ENCODE measurements around the gene RAB30.

Gene RAB30

DNA sequence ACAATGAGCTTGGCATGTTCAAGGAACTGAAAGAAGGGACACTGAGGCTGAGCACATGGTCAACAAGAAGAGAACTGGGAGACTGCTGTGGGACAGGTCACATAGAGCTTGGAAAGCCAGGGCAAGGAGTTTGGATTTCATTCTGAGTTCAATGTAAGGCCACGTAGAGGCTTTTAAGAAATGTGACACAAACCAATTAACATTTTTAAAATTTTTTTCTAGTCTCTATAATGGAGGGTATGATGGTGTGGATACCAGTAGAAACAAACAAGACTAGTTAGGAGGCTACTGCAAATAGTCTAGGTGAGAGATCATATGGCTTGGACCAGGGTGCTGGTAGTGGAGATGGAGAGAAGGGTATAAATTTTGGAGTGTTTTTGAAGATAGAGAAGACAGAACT is 56.7 kb downstream of the RAB30 start:
- Histone ChIP-seq H3K79me2 (ENCODE audit: control insufficient read depth, low read length) (peaks cover 96% of the 10 kb centered on the region), H3K4me1 (ENCODE audit: control insufficient read depth, low read length) (peaks cover 68% of the 10 kb centered on the region), H3K4me2 (ENCODE audit: low read length) (0 out of 2 replicates have a peak overlapping the region, but pooled peaks have one; percentile 12), H3K27ac (ENCODE audit: low read depth, low read length) (no peak overlapping the region), H3K4me3 (ENCODE audit: low read length) (no peak overlapping the region), H4K20me1 (ENCODE audit: control insufficient read depth, insufficient read depth, low read depth, low read length) (peaks cover 5% of the 10 kb centered on the region; the same call in 1 of the 2 replicates), H3K9me3 (ENCODE audit: control insufficient read depth, insufficient read depth, low read length) (no peaks in the 10 kb centered on the region), H3K36me3 (ENCODE audit: control insufficient read depth, low read length) (peaks cover 34% of the 10 kb centered on the region), H3K9me2 (replicated peaks; ENCODE audit: control insufficient read depth, low read length) (no peaks in the 10 kb centered on the region), H3F3A (ENCODE audit: control insufficient read depth, insufficient read depth) (no peaks in the 10 kb centered on the region; the same call in 1 of the 2 replicates), H3K27me3 (ENCODE audit: control insufficient read depth, low read length) (no peaks in the 10 kb centered on the region)
- no peak for TF ChIP-seq EZH2phosphoT487 (IDR thresholded peaks at IDR 0.05; ENCODE audit: borderline replicate concordance, low read length)
- TF ChIP-seq, protein P1, sequence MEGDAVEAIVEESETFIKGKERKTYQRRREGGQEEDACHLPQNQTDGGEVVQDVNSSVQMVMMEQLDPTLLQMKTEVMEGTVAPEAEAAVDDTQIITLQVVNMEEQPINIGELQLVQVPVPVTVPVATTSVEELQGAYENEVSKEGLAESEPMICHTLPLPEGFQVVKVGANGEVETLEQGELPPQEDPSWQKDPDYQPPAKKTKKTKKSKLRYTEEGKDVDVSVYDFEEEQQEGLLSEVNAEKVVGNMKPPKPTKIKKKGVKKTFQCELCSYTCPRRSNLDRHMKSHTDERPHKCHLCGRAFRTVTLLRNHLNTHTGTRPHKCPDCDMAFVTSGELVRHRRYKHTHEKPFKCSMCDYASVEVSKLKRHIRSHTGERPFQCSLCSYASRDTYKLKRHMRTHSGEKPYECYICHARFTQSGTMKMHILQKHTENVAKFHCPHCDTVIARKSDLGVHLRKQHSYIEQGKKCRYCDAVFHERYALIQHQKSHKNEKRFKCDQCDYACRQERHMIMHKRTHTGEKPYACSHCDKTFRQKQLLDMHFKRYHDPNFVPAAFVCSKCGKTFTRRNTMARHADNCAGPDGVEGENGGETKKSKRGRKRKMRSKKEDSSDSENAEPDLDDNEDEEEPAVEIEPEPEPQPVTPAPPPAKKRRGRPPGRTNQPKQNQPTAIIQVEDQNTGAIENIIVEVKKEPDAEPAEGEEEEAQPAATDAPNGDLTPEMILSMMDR (IDR thresholded peaks at IDR 0.05; ENCODE audit: low read depth, low read length, poor library complexity, severe bottlenecking), result no peak

DNA sequence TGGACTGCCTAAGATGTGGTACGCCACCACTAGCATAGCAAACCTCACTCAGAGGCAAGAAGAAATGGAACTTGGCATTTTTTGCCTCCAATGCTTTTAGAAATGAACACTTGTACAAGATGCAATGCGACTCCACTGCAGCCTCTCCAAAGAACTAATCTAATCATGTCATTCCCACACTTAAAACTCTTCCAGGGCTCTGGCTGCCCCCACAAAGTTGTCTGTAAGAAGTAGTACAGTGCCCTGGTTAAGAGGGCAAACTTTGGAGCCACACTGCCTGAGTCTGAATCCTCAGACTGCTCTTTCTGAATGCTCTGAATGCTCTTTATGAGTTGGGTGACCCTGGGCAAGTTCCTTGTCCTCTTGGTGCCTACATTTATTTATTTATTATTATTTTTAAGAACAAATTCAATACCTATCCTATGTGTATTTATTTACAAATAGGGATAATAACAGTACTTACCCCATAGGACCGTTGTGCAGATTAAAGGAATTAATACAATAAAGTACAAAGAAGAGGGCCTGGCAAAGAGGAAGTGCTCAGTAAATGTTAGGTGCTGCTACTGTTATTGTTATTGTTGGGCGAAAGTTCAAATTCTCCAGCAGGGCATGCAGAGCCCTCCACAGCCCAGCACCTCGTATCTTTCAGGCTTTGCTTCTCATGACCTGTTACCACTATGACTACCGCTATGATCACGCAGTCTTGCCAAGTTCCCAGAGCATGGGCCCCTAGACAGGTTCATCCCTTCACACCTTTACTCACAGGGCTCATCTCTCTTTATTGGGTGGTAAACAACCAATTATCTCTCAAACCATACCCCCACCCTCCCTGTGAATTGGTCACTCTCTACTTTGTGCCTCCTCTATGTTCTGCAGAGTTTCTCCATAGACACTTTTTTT is 59.3 kb downstream of the RAB30 start:
- TF ChIP-seq, protein P1 (IDR thresholded peaks at IDR 0.05; ENCODE audit: low read depth, low read length, poor library complexity, severe bottlenecking), result no peak
- no peak for TF ChIP-seq EZH2phosphoT487 (IDR thresholded peaks at IDR 0.05; ENCODE audit: borderline replicate concordance, low read length)
- peaks cover 76% of the 10 kb centered on the region for H3K4me1 ChIP-seq (ENCODE audit: control insufficient read depth, low read length)
- no peaks in the 10 kb centered on the region for H3K9me3 ChIP-seq (ENCODE audit: control insufficient read depth, insufficient read depth, low read length)
- no peaks in the 10 kb centered on the region for H3K27me3 ChIP-seq (ENCODE audit: control insufficient read depth, low read length)
- H3K27ac ChIP-seq (ENCODE audit: low read depth, low read length), result no peak overlapping the region
- H4K20me1 ChIP-seq (ENCODE audit: control insufficient read depth, insufficient read depth, low read depth, low read length), result peaks cover 14% of the 10 kb centered on the region; the same call in 1 of the 2 replicates
- H3F3A ChIP-seq (ENCODE audit: control insufficient read depth, insufficient read depth), result peaks cover 4% of the 10 kb centered on the region
- peaks cover 50% of the 10 kb centered on the region for H3K36me3 ChIP-seq (ENCODE audit: control insufficient read depth, low read length)
- H3K79me2 ChIP-seq (ENCODE audit: control insufficient read depth, low read length), result peaks cover 96% of the 10 kb centered on the region
- H3K4me2 ChIP-seq (ENCODE audit: low read length), result no peak overlapping the region
- H3K4me3 ChIP-seq (ENCODE audit: low read length), result no peak overlapping the region
- H3K9me2 ChIP-seq (replicated peaks; ENCODE audit: control insufficient read depth, low read length), result no peaks in the 10 kb centered on the region

DNA sequence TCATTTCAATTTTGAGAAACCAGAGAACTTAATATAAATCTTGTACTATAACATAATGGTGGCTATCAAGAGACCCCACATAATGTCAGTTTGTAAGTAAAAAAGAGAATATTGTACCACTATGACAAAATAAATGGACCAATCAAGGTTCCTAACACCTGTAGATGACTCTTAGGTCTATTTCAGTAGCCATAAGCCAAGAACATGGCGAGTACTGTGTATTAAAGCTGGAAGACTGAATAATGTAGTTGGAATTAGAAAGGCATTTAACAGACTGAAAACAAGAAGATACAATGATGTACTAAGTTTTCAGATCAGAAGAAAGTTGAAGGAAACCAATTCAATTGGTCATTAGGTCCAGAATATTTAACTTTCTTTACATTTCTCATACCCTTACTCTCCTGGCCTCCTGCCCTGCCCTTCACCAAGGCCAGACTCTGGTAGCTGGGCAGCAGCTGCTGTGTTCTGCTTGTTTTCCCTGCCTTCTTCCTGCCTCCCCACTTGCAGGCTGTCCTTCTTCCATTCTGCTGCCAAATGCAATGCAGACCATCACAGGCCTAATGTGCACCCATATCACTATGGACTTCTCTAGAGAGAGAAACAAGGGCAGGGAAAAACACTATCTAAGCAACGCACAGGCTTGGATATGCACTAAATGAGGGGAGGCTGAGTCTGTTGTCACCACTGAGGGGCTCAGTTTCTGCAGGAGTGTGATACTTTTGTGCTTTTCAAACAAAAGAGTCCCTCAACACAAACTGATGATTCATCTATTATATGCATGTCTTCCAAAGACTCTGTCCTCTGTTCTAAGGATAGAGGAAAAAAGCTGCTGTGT is 60.1 kb downstream of the RAB30 start:
- H3K4me1 ChIP-seq (ENCODE audit: control insufficient read depth, low read length), result peaks cover 83% of the 10 kb centered on the region
- no peaks in the 10 kb centered on the region for H3K9me3 ChIP-seq (ENCODE audit: control insufficient read depth, insufficient read depth, low read length)
- H3F3A ChIP-seq (ENCODE audit: control insufficient read depth, insufficient read depth), result peaks cover 4% of the 10 kb centered on the region
- peaks cover 98% of the 10 kb centered on the region for H3K79me2 ChIP-seq (ENCODE audit: control insufficient read depth, low read length)
- H3K4me3 ChIP-seq (ENCODE audit: low read length), result no peak overlapping the region
- no peaks in the 10 kb centered on the region for H3K27me3 ChIP-seq (ENCODE audit: control insufficient read depth, low read length)
- H3K36me3 ChIP-seq (ENCODE audit: control insufficient read depth, low read length), result peaks cover 54% of the 10 kb centered on the region
- no peaks in the 10 kb centered on the region for H3K9me2 ChIP-seq (replicated peaks; ENCODE audit: control insufficient read depth, low read length)
- peaks cover 14% of the 10 kb centered on the region; the same call in 1 of the 2 replicates for H4K20me1 ChIP-seq (ENCODE audit: control insufficient read depth, insufficient read depth, low read depth, low read length)
- H3K27ac ChIP-seq (ENCODE audit: low read depth, low read length), result no peak overlapping the region
- H3K4me2 ChIP-seq (ENCODE audit: low read length), result no peak overlapping the region
- TF ChIP-seq, protein P1 (IDR thresholded peaks at IDR 0.05; ENCODE audit: low read depth, low read length, poor library complexity, severe bottlenecking), result no peak
- no peak for TF ChIP-seq EZH2phosphoT487 (IDR thresholded peaks at IDR 0.05; ENCODE audit: borderline replicate concordance, low read length)

Measured in DOHH2 (cell line).